NCI-H128 (cell line): Measurements from ENCODE around the gene MYO5A.

Experiments used
- DNase-seq: peaks from one replicate; lab custom pipeline; 2025; ENCODE audit not compliant: unreplicated experiment; lab: John Stamatoyannopoulos, UW

Gene MYO5A

DNA sequence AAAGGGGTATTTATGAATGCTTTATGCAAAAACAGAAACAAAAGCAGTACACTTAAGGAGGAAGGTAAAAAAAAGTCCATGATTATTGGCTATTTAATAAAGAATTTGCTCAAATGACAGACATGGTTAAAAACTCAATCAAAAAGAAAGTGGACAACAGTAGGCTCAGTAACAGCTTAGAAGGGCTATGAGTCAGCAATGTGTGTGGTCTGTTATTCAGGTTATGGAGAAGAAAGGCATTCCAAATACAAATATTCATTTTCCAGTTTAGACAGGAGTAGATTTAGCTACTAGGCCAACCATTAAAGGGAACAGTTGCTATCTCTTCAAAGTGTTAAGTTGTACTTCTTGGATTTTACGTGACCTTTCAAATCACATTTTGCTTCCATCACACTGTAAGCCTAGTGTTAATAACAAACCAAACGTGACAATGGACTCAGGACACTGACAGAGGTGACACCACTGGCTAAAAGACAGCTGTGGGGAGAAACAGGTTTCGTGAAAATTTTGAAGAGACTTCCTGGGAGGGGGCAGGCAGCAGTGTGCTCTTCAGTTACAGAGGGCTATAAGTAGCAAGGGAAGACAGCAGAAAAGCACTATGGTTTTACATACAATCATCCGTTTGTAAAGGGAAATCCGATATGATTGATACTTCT, 191.4 kb downstream of the MYO5A start:
- DNase-seq: no peak

DNA sequence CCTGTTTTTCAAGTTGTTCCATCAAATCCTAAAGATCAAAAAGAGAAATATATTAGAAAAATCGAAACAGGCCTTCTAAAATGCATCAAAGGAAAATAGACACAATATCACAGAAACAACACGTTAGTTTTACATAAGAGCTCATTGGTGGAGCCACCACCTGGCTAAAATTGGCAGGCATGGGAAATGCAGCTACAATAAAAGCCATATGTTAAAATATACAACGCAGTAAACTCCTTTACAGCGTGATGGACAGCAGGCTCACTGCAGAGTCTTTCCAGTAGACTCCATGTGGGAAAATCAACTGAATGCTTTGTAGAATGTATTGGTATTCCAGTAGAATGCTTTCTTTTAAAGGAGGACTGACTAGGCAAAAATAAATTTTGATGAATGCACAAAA, 192.2 kb downstream of the MYO5A start:
- DNase-seq: no peak

- no peak for DNase-seq
These were observed 194.1 kb downstream of the MYO5A start for GRCh38 chr15:52334491-52335160.

- DNase-seq: no peak
These were observed 197.0 kb downstream of the MYO5A start for GRCh38 chr15:52331490-52332240.

GRCh38 chr15:52329987-52330386, 198.7 kb downstream of the MYO5A start:
- no peak for DNase-seq

DNA sequence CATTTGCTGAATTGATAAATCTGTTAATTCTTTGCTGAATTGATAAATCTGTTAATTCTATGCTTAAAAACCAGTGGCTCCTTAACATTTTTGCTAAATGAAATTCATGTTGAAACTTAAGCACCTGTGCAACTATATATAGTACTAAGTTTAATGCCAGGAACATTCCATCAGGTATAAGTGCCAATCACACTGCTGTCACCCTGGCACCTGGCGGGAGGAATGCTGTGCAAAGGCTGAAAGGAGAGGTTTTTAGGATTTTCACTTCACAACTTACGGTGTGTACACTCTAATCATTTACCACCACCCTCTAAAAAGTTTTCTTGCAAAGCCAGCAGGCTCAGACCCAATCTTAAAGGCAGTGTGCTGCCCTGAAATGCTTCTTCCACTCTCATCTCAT, 199.5 kb downstream of the MYO5A start:
- DNase-seq: no peak

- no peak for DNase-seq
These were observed 200.0 kb downstream of the MYO5A start for GRCh38 chr15:52328680-52329079.

- no peak for DNase-seq
These were observed 201.9 kb downstream of the MYO5A start for GRCh38 chr15:52326756-52327155.

GRCh38 chr15:52324109-52324508, 204.6 kb downstream of the MYO5A start:
- no peak for DNase-seq

GRCh38 chr15:52318729-52319500, 209.8 kb downstream of the MYO5A start:
- DNase-seq: no peak

DNA sequence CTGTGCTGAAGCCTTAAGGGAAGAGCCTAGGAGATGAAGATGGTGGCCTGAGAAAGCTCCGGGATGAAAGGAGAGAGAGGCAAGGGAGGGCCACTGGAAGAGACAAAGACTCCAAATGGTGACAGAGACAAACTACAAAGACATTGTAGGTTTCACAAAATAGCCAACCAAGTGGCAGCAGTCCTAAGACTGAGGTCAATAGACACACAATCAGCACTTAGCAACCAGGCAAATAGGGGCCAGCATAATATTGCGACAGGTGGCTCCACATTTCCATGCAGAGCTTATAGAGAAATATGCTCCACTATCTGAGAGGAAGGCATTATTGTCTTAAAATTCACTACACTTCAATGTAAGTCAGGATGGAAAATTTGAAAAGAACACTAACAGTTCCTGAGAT, 211.0 kb downstream of the MYO5A start:
- DNase-seq: no peak

DNA sequence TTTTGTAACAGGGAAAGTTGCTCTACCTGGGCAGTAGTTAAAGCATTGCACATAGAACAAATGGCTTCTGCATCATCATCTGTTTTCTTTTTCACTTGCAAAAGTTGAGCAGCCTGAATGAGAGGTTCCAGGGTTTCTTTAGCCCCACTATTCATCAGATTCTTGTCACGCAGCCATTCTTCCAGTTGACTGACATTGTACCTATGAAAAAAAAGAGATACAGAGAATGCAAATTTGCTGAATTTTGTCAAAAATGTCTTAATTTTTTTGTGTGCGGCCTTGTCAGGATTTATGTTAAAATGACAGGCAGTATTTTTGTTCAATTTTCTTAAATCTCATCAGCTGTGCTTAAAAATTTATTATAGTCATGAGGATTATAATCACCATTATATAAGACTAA, 211.7 kb downstream of the MYO5A start:
- no peak for DNase-seq

- DNase-seq: no peak
These were observed 219.5 kb downstream of the MYO5A start for GRCh38 chr15:52309154-52309548.

DNA sequence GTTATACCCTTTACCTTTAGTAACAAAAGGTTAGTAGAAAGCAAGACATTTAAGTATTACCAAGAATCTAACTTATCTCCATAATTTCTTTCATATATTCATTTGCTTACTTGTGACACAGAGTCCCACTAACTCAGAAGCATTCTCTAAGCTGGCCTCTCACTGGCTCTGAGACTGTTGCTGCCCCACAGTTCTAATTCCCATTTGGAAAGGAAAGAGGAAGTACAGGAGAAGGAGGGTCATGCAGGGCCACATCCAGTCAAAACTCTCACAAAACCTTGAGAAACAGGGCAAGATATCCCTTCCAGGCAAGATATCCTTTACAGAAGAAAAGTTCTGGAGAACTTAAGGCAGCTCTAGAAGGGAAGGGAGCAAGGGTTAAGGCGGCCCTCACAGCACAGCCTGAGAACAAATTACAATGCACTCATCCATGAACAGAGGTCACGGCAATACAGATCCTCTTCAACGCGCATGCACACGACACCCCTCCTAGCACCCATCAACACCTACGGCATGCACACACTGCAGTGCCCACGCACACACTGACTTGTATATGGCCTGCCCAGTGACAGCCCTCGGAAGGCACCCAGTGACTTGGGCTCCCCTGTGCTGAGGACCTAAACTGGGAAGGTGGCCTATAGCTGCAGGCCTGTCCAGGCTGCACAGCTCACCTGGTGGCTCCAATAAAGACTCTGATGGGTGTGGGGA, 220.1 kb downstream of the MYO5A start:
- no peak for DNase-seq

DNA sequence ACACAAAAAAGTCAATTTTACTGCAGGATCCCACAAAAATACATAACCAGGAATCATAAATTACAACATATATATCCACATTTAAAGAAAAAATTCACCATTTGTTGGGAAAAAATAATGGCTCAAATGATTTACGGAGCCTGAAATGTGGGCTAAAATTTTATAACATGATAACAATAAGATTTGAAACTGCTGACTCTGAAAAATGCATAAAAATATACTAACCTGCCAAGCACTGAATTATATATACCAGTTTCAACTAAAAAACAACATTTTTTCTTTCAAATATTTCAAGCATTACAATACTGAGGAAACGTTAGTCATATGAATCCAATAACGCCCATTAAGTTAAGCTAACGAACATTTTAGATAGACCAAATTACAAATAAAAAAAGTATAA, 220.8 kb downstream of the MYO5A start:
- DNase-seq: no peak

- DNase-seq: no peak
These were observed 222.4 kb downstream of the MYO5A start for GRCh38 chr15:52306270-52306669.

GRCh38 chr15:52303093-52303772, 225.4 kb downstream of the MYO5A start:
- no peak for DNase-seq

GRCh38 chr15:52301265-52301847, 227.3 kb downstream of the MYO5A start:
- no peak for DNase-seq

DNA sequence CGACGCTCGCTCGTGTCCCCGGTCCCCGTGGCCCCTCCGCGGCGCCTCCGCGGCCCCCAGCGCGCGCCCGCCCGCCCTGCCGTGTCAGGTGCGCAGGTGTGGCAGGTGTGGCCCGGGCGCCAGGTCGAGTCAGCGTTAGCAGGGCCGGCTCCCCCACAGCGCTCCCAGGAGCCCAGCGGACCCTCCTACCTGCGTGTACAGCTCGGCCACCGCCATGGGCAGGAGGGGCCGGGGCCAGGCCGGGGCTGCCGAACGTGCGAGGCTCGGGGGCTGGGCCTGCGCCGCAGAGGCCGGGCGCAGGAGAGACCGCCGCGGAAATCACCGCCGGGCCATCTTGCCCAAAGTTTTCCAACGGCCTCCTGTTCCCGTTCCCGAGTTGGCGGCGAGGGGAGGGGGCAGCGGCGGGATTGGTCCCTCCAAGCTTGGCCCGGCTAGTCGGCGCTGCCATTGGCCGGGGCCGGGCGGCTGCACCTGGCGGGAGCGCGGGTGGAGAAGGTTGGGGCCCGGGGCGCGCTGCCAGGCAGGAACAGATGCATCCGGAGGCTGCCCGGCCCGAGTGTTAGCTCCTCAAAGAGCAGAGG, 233.2 kb downstream of the MYO5A start, which contains the start of gene MYO5C:
Gene MYO5C (minus strand): TSS at position 384 of the 581 bp plus-strand sequence. CDS start 168 bp downstream, at position 216.
- peak; percentile 42 for DNase-seq
